Ovary (tissue), 3 donors: Measurements from ENCODE around the gene MAP1A.

Experiments used
- EP300 ChIP-seq: sonication (generic); formaldehyde crosslinking; IDR thresholded peaks from one replicate; pipeline ENCODE4 v1.6.1; 2017; ENCODE audit warnings: antibody characterized with exemption
- POLR2A ChIP-seq: fragments of 450-650 bp; IDR thresholded peaks from one replicate; pipeline ENCODE4 v1.6.1; 2017; ENCODE audit warnings: antibody characterized with exemption, mild to moderate bottlenecking, moderate library complexity
- TF ChIP-seq, protein P1 (sequence below), 3 donors: fragments of 450-650 bp in 2 of 3; fragments of 200-600 bp in 1 of 3; IDR thresholded peaks; one replicate each; pipeline versions ENCODE4 v1.5.1 to v1.8.0; 2016 to 2022; ENCODE audit warnings: antibody characterized with exemption in 3 of 3, mild to moderate bottlenecking in 1 of 3
- donor health status: DM: no; HTN: no; CAD: no.

GRCh38 chr15:43471975-43472374, 45.4 kb upstream of the MAP1A start:
- TF ChIP-seq POLR2A (no peak), EP300 (no peak)
- TF ChIP-seq, protein P1, sequence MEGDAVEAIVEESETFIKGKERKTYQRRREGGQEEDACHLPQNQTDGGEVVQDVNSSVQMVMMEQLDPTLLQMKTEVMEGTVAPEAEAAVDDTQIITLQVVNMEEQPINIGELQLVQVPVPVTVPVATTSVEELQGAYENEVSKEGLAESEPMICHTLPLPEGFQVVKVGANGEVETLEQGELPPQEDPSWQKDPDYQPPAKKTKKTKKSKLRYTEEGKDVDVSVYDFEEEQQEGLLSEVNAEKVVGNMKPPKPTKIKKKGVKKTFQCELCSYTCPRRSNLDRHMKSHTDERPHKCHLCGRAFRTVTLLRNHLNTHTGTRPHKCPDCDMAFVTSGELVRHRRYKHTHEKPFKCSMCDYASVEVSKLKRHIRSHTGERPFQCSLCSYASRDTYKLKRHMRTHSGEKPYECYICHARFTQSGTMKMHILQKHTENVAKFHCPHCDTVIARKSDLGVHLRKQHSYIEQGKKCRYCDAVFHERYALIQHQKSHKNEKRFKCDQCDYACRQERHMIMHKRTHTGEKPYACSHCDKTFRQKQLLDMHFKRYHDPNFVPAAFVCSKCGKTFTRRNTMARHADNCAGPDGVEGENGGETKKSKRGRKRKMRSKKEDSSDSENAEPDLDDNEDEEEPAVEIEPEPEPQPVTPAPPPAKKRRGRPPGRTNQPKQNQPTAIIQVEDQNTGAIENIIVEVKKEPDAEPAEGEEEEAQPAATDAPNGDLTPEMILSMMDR (IDR thresholded peaks at IDR 0.05): no peak
